Measurements from ENCODE around the gene ARMH2. TPM values are rescaled to one million over a fixed set of nuclear protein-coding genes. Genes with fewer than 3 reads are reported as not detected.
"Not testable (repeated sequence)": the region's sequence is repeated elsewhere in the genome, so short reads cannot be mapped to it uniquely, and the experiment has no call there.

The ARMH2 gene
- total RNA-seq, 4 donors from 2014 or later: not detected

DNA sequence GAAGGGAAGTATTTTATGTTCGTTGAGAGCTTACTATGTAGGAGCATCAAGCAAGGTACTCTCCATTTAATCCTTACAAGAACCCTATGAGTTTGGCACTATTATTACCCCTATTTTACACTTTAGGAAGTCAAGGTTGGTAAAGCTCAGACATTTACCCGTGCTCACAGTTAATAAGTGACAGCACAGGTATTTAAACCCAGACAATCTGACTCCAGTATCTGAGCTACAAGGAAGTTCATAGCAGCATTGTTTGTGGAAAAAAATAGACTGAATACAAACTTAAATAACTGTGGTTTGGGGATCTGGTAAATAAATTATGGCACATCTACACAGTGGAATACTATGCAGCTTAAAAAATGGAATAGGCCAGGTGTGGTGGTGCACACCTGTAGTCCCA lies 45.2 kb downstream of the ARMH2 start:
- Histone ChIP-seq H3K27me3 (no peaks in the 10 kb centered on the region), H3K4me1 (no peaks in the 10 kb centered on the region), H3K9me3 (no peaks in the 10 kb centered on the region), H3K4me3 (no peak overlapping the region), H3K27ac (no peak overlapping the region), H3K36me3 (no peaks in the 10 kb centered on the region)
- intact Hi-C loops (cut with DNase I; ENCODE audit: low total_unique reads): no loop called here
- TF ChIP-seq POLR2A (IDR thresholded peaks at IDR 0.05): no peak
- TF ChIP-seq, protein P1, sequence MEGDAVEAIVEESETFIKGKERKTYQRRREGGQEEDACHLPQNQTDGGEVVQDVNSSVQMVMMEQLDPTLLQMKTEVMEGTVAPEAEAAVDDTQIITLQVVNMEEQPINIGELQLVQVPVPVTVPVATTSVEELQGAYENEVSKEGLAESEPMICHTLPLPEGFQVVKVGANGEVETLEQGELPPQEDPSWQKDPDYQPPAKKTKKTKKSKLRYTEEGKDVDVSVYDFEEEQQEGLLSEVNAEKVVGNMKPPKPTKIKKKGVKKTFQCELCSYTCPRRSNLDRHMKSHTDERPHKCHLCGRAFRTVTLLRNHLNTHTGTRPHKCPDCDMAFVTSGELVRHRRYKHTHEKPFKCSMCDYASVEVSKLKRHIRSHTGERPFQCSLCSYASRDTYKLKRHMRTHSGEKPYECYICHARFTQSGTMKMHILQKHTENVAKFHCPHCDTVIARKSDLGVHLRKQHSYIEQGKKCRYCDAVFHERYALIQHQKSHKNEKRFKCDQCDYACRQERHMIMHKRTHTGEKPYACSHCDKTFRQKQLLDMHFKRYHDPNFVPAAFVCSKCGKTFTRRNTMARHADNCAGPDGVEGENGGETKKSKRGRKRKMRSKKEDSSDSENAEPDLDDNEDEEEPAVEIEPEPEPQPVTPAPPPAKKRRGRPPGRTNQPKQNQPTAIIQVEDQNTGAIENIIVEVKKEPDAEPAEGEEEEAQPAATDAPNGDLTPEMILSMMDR (IDR thresholded peaks at IDR 0.05): no peak
- no peak for DNase-seq

DNA sequence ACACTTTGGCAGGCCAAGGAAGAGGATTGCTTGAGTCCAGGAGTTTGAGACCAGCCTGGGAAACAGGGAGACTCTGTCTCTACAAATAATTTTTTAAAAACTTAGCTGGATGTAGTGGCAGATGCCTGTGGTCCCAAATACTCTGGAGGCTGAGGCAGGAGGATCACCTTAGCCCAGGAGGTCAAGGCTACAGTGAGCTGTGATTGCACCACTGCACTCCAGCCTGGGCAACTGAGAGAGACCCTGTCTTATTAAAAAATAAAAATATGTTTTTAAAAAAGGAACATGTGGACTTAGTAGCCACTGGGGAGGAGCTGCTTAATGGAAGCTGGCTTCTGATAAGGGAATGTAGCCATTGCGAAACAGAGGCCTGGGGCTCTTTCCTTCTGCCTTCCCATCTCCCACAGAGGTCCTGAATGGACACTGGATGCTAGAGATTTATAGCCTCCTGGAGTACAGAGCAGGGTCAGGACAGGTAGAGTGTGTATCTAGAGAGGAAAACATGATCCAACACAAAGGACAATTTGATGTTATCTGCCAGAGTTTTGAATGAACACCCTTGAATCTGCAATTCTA lies 45.7 kb downstream of the ARMH2 start:
- DNase-seq: no peak
- Histone ChIP-seq H3K4me3 (no peak overlapping the region), H3K4me1 (no peaks in the 10 kb centered on the region), H3K27ac (no peak overlapping the region), H3K36me3 (no peaks in the 10 kb centered on the region), H3K9me3 (no peaks in the 10 kb centered on the region), H3K27me3 (no peaks in the 10 kb centered on the region)
- intact Hi-C loops (cut with DNase I; ENCODE audit: low total_unique reads): no loop called here
- TF ChIP-seq, protein P1 (IDR thresholded peaks at IDR 0.05): no peak
- no peak for TF ChIP-seq POLR2A (IDR thresholded peaks at IDR 0.05)

DNA sequence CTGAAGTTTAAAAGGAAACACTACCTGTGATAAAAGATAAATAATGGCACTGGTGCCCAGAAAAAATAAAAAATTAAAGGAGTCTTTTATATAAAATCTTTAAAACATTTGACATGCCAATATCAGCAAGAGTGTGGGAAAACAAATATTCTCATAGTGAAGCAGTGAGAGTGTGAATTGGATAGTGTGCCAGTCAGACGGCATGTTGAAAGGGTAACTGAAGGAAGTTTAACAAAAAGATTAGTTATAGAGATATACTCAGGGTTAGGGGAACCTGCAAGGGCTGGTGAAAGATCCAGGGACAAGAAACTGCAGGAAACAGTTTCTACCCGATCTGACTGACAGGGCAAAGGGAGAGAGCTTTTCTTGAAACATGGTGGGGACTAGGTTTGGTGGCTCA lies 46.2 kb downstream of the ARMH2 start:
- no peak for DNase-seq
- no peak overlapping the region for H3K27ac ChIP-seq
- H3K27me3 ChIP-seq: no peaks in the 10 kb centered on the region
- intact Hi-C loops (cut with DNase I; ENCODE audit: low total_unique reads): no loop called here
- H3K4me3 ChIP-seq: no peak overlapping the region
- no peaks in the 10 kb centered on the region for H3K4me1 ChIP-seq
- H3K36me3 ChIP-seq: no peaks in the 10 kb centered on the region
- H3K9me3 ChIP-seq: no peaks in the 10 kb centered on the region
- no peak for TF ChIP-seq POLR2A (IDR thresholded peaks at IDR 0.05)
- TF ChIP-seq, protein P1 (IDR thresholded peaks at IDR 0.05): no peak

DNA sequence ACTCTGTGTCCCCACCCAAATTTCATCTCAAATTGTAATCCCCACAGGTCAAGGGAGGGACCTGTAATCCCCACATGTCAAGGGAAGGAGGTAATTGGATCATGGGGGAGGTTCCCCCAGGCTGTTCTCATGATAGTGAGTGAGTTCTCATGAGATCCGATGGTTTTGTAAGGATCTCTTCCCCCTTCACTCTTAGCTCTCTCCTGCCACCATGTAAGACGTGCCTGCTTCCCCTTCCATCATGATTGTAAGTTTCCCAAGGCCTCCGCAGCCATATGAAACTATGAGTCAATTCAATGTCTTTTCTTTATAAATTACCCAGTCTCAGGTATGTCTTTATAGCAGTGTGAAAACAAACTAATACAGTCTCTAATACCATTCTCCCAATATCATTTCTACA lies 47.8 kb downstream of the ARMH2 start:
- H3K9me3 ChIP-seq: not testable (repeated sequence)

DNA sequence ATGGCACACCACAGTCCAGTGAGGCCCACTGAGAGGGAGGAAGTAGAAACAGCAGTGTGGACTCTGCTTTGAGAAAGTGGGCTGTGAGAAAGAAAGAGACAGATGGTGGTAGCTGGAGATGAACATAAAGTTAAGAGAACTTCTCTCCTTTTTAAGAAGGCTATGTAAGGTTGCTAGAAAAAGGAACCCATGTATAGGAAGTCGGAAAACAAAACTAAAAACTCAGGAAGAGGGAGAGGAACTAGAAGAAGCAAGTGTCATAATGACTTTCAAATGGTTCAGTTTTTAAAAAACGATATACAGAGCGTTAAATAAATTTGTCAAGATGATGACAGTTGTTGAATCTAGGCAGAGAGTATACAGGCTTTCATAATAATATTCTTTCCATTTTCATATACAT lies 49.4 kb downstream of the ARMH2 start:
- Histone ChIP-seq H3K27ac (no peak overlapping the region), H3K27me3 (no peaks in the 10 kb centered on the region), H3K4me3 (no peak overlapping the region), H3K9me3 (no peaks in the 10 kb centered on the region), H3K4me1 (no peaks in the 10 kb centered on the region), H3K36me3 (no peaks in the 10 kb centered on the region)
- intact Hi-C loops (cut with DNase I; ENCODE audit: low total_unique reads): no loop called here
- no peak for TF ChIP-seq POLR2A (IDR thresholded peaks at IDR 0.05)
- TF ChIP-seq, protein P1 (IDR thresholded peaks at IDR 0.05): no peak
- no peak for DNase-seq

More for the DNA sequence above, 47.8 kb downstream of the ARMH2 start:
- DNase-seq; intact Hi-C loops (cut with DNase I; ENCODE audit: low total_unique reads); H3K27ac ChIP-seq; H3K36me3 ChIP-seq; H3K4me1 ChIP-seq; H3K4me3 ChIP-seq; H3K27me3 ChIP-seq: not testable (repeated sequence)

Other genes with a start within 250 kb of the ARMH2 start
- under 1 TPM in 2 of 4 donors, not detected in 2; 0.24 to 0.35 TPM for gene KIAA0319, start 152.7 kb downstream of the ARMH2 start, total RNA-seq
- gene TDP2, start 132.0 kb downstream of the ARMH2 start, total RNA-seq: 10 to 100 TPM; 32.4 to 40.2 (median 36.3) TPM
- 1 to 10 TPM; 3.8 to 10.0 (median 4.2) TPM for gene ACOT13, start 131.8 kb downstream of the ARMH2 start, total RNA-seq
- 10 to 100 TPM; 14.3 to 93.7 (median 59.9) TPM for gene C6orf62, start 79.8 kb downstream of the ARMH2 start, total RNA-seq
- gene GMNN, start 24.0 kb downstream of the ARMH2 start, total RNA-seq: 10 to 100 TPM in 2 of 4 donors, 1 to 10 TPM in 2; 8.7 to 28.2 (median 17.4) TPM
- 100 to 1,000 TPM in 2 of 4 donors, 10 to 100 TPM in 2; 29.0 to 106 (median 80.4) TPM for gene RIPOR2, start 137.0 kb upstream of the ARMH2 start, total RNA-seq